A673 (cell line): Measurements from ENCODE around the gene DNPH1. TPM values are rescaled to one million over a fixed set of nuclear protein-coding genes. Genes with fewer than 3 reads are reported as not detected.

Experiments used
- BruUV-seq: library from RNA; stranded (reverse); fragments of 400-500 nt; replicated peaks from 2 replicates; lab custom pipeline; 2021; lab: Mats Ljungman, UMichigan
- CTCF ChIA-PET: fragments of 300-600 bp; sonication (Branson Sonifier 250); formaldehyde crosslinking; loops from one replicate; lab custom pipeline; 2022; ENCODE audit warnings: antibody characterized with exemption; lab: Charles Lee
- POLR2A ChIA-PET: fragments of 300-600 bp; sonication (Branson Sonifier 250); formaldehyde crosslinking; loops from one replicate; lab custom pipeline; 2022; ENCODE audit warnings: antibody characterized with exemption; ENCODE audit not compliant: low non-redundant PET; lab: Charles Lee
- DNase-seq: peaks from one replicate; pipeline ENCODE4 v3.0.0-alpha.2; 2015; ENCODE audit warnings: low spot score
- H3K27ac ChIP-seq: fragments of 200-600 bp; sonication (generic); 2 replicates; pipeline ENCODE4 v1.5.1; 2016; ENCODE audit warnings: mixed run types, low read depth, mild to moderate bottlenecking, mixed read lengths, antibody characterized with exemption, low read length; ENCODE audit not compliant: poor library complexity, severe bottlenecking
- H3K27me3 ChIP-seq: fragments of 200-600 bp; sonication (generic); replicated peaks from 2 replicates; pipeline ENCODE4 v1.6.1; 2017; ENCODE audit warnings: mixed run types, low read depth, mild to moderate bottlenecking, mixed read lengths, antibody characterized with exemption, low read length; ENCODE audit not compliant: insufficient read depth, poor library complexity
- H3K36me3 ChIP-seq: fragments of 200-600 bp; sonication (generic); 2 replicates; pipeline ENCODE4 v1.6.1; 2016; ENCODE audit warnings: mixed run types, mild to moderate bottlenecking, mixed read lengths, antibody characterized with exemption, low read length; ENCODE audit not compliant: insufficient read depth, poor library complexity, severe bottlenecking
- H3K4me1 ChIP-seq: fragments of 200-600 bp; sonication (generic); 2 replicates; pipeline ENCODE4 v1.6.1; 2017; ENCODE audit warnings: mixed run types, mild to moderate bottlenecking, mixed read lengths, antibody characterized with exemption, low read length; ENCODE audit not compliant: insufficient read depth, poor library complexity, severe bottlenecking
- H3K4me3 ChIP-seq: fragments of 200-600 bp; sonication (generic); 2 replicates; pipeline ENCODE4 v1.5.1; 2016; ENCODE audit warnings: low read depth, mixed run types, mild to moderate bottlenecking, mixed read lengths, low read length; ENCODE audit not compliant: poor library complexity, severe bottlenecking
- H3K9me3 ChIP-seq: fragments of 200-600 bp; sonication (generic); 2 replicates; pipeline ENCODE4 v1.6.1; 2016; ENCODE audit warnings: mixed run types, low read depth, mild to moderate bottlenecking, mixed read lengths, antibody characterized with exemption, low read length; ENCODE audit not compliant: poor library complexity, severe bottlenecking
- EZH2 ChIP-seq: fragments of 200-600 bp; sonication (generic); IDR thresholded peaks from 2 replicates; pipeline ENCODE4 v1.6.1; 2017; ENCODE audit warnings: borderline replicate concordance, low read depth, mild to moderate bottlenecking, mixed read lengths, antibody characterized with exemption, low read length; ENCODE audit not compliant: poor library complexity, severe bottlenecking
- intact Hi-C: fragments of 100-400 bp; cut with micrococcal nuclease; formaldehyde crosslinking; loops from one replicate; pipeline ENCODE4 v1.10.0; 2022; ENCODE audit not compliant: unreplicated experiment
- total RNA-seq: library from RNA; stranded (reverse); gene quantifications from 2 replicates; pipeline ENCODE4 v1.2.3, GENCODE V29; 2021
- TF ChIP-seq, protein P1 (sequence below): fragments of 300-800, 200-600 bp; sonication (generic); conservative IDR thresholded peaks from 2 replicates; pipeline ENCODE4 v1.5.1; 2017; ENCODE audit warnings: low read depth, mild to moderate bottlenecking, antibody characterized with exemption, low read length, moderate library complexity, mixed read lengths

DNPH1 gene
- total RNA-seq, 1 experiment from 2014 or later: 55.1 TPM

DNA sequence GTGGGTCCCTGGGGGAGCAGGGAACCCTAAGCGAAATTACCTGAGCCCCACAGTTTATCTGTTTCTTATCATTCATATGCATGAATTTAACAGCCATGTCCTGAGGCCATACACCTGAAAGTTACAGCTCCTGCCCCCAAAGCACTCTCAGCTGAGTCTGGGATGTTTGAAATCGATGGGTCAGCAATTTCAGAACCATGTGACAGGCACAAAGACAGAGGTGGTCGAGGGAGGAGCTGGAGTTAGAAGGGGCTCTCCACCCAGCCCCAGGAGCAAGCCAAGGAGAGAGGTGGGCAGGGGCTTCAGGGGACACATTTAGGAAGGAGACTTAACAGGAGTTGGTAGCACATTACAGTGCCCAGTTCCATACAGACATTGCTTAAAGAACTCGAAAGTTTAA is 28.9 kb upstream of the DNPH1 start:
- Histone ChIP-seq H3K4me1 (no peaks in the 10 kb centered on the region), H3K27me3 (no peaks in the 10 kb centered on the region), H3K9me3 (no peaks in the 10 kb centered on the region), H3K36me3 (no peaks in the 10 kb centered on the region), H3K27ac (no peak overlapping the region), H3K4me3 (no peak overlapping the region)
- DNase-seq: no peak
- POLR2A ChIA-PET: no interaction called here
- no peak for TF ChIP-seq EZH2
- TF ChIP-seq, protein P1, sequence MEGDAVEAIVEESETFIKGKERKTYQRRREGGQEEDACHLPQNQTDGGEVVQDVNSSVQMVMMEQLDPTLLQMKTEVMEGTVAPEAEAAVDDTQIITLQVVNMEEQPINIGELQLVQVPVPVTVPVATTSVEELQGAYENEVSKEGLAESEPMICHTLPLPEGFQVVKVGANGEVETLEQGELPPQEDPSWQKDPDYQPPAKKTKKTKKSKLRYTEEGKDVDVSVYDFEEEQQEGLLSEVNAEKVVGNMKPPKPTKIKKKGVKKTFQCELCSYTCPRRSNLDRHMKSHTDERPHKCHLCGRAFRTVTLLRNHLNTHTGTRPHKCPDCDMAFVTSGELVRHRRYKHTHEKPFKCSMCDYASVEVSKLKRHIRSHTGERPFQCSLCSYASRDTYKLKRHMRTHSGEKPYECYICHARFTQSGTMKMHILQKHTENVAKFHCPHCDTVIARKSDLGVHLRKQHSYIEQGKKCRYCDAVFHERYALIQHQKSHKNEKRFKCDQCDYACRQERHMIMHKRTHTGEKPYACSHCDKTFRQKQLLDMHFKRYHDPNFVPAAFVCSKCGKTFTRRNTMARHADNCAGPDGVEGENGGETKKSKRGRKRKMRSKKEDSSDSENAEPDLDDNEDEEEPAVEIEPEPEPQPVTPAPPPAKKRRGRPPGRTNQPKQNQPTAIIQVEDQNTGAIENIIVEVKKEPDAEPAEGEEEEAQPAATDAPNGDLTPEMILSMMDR: no peak
- no TSS peak for BruUV-seq
- intact Hi-C loops: no loop called here
- CTCF ChIA-PET: no interaction called here

DNA sequence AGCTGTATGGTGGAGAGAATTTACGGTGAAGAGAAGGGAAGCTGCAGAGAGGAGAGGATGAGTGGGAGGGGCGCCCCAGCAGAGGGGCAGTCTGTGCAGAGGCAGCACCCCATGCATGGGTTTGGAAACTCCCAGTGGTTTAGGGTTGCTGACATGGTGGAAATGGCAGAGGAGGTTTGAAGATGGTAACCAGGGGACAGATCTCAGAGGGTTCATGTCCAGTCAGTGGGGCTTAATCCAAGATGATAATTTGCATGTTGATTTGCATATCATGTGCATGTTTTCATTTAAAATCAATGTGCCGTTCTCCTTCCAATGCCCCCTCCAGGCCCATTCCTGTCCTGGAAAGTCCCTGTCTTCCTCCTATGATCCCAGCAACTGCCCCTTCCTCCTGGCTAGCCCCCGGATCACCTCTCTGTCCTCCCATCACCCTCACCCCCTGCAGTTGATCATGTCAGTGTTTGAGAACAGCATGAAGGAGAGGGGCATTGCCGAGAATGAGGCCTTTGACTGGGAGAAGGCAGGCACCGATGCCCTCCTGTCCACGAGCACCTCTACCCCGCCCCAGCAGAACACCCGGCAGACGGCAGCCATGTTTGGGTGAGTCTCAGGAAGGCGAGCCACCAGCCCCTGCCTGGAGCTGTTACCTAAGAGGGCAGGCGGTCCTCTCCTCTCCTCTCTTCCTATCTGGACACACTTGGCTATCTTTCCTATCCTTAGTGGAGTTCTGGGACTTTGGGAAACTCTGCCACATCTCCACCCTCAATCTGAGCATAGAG is 28.3 kb upstream of the DNPH1 start:
- POLR2A ChIA-PET: no interaction called here
- CTCF ChIA-PET: no interaction called here
- Histone ChIP-seq H3K9me3 (no peaks in the 10 kb centered on the region), H3K27ac (no peak overlapping the region), H3K4me3 (no peak overlapping the region), H3K36me3 (no peaks in the 10 kb centered on the region), H3K27me3 (no peaks in the 10 kb centered on the region), H3K4me1 (no peaks in the 10 kb centered on the region)
- no TSS peak for BruUV-seq
- intact Hi-C loops: no loop called here
- TF ChIP-seq, protein P1: no peak
- no peak for DNase-seq

DNA sequence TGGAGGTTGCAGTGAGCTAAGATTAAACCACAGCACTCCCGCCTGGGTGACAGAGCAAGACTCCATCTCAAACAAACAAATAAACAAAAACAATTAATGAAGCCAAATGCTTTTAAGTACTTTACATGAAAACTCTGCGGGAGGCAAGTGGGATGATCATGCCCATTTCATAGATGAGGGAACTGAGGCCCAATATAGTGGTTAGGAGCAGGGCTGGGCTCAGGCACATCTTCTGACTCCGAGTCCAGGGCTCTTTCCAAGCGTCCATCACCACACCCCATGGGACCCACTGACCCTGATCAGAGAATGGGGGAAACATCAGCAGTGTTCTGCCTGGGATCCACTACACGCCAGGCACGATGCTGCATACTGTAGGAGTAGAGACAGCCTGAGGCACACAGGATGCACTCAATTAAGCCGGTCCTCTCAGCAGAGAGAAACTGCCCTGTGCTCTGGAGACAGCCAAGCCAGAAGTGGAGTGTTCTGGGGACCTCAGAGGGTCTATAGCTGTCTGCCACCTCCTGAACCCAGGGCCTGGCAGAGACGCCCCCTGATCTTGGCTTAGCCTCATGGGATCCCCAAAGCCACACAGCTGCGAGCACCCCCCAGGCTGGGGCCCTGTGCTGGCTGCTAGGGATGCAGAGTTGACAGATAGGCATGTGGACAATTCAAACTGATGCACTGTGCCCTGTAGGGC is 27.5 kb upstream of the DNPH1 start:
- BruUV-seq: no TSS peak
- intact Hi-C loops: no loop called here
- H3K4me1 ChIP-seq: peaks cover under 1% of the 10 kb centered on the region
- CTCF ChIA-PET: no interaction called here
- no peak overlapping the region for H3K27ac ChIP-seq
- H3K27me3 ChIP-seq: no peaks in the 10 kb centered on the region
- POLR2A ChIA-PET: no interaction called here
- H3K9me3 ChIP-seq: no peaks in the 10 kb centered on the region
- H3K36me3 ChIP-seq: no peaks in the 10 kb centered on the region
- no peak for TF ChIP-seq EZH2
- TF ChIP-seq, protein P1: no peak
- no peak for DNase-seq
- no peak overlapping the region for H3K4me3 ChIP-seq
